ENCODE data around the gene DTX3. TPM values are rescaled to one million over a fixed set of nuclear protein-coding genes. Genes with fewer than 3 reads are reported as not detected.
"Not testable (repeated sequence)": the region's sequence is repeated elsewhere in the genome, so short reads cannot be mapped to it uniquely, and the experiment has no call there.

The DTX3 gene
- polyA plus RNA-seq, 1 donor from 2014 or later: 141 TPM

DNA sequence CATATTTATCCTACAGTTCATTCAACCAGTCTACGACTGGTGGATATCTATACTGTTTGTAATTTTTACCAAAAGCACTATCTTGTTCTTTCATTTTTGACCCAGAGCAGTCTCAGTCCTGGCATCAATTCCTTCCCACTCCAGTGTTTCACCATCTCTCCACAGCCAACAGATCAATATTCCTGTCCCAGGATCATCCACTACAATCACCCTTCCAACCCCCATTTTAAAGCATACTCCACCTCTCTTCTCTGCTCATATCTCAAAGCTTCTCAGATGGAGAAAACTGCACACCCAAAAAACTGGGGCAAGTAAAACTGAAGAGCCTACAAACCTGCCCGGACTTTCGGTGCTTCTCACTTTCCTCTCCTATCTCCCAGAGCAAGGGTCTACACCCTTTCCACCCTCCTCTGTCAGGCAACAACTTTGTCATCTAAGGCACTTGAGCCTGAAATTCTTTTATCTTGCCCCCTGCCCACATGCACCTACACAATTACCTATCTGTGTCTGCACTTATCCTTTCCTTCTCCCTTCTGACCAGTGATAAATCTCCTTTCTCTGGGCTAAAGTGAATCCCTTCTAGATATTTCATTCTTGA lies 17.7 kb upstream of the DTX3 start:
- H3F3A ChIP-seq (ENCODE audit: insufficient read depth, low read length, poor library complexity, severe bottlenecking): no peaks in the 10 kb centered on the region
- TF ChIP-seq, protein P1, sequence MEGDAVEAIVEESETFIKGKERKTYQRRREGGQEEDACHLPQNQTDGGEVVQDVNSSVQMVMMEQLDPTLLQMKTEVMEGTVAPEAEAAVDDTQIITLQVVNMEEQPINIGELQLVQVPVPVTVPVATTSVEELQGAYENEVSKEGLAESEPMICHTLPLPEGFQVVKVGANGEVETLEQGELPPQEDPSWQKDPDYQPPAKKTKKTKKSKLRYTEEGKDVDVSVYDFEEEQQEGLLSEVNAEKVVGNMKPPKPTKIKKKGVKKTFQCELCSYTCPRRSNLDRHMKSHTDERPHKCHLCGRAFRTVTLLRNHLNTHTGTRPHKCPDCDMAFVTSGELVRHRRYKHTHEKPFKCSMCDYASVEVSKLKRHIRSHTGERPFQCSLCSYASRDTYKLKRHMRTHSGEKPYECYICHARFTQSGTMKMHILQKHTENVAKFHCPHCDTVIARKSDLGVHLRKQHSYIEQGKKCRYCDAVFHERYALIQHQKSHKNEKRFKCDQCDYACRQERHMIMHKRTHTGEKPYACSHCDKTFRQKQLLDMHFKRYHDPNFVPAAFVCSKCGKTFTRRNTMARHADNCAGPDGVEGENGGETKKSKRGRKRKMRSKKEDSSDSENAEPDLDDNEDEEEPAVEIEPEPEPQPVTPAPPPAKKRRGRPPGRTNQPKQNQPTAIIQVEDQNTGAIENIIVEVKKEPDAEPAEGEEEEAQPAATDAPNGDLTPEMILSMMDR (IDR thresholded peaks at IDR 0.05; ENCODE audit: poor library complexity, severe bottlenecking): no peak
- H3K9ac ChIP-seq (ENCODE audit: low read length): no peak overlapping the region
- no peaks in the 10 kb centered on the region for H3K79me2 ChIP-seq (replicated peaks; ENCODE audit: insufficient read depth, low read length)
- H3K36me3 ChIP-seq (ENCODE audit: insufficient read depth, low read length): no peaks in the 10 kb centered on the region
- no peaks in the 10 kb centered on the region for H4K20me1 ChIP-seq (ENCODE audit: insufficient read depth)
- no peak overlapping the region for H3K4me3 ChIP-seq (ENCODE audit: low read length)
- no peak overlapping the region for H3K4me2 ChIP-seq (ENCODE audit: low read length)
- no peak overlapping the region for H2AFZ ChIP-seq (ENCODE audit: low read depth, low read length)
- H3K27me3 ChIP-seq (ENCODE audit: insufficient read depth, low read depth, low read length): no peaks in the 10 kb centered on the region
- H3K27ac ChIP-seq (ENCODE audit: low read length): no peak overlapping the region
- H3K9me2 ChIP-seq (ENCODE audit: insufficient read depth, low read length): no peaks in the 10 kb centered on the region
- H3K9me3 ChIP-seq (ENCODE audit: low read length): no peaks in the 10 kb centered on the region

DNA sequence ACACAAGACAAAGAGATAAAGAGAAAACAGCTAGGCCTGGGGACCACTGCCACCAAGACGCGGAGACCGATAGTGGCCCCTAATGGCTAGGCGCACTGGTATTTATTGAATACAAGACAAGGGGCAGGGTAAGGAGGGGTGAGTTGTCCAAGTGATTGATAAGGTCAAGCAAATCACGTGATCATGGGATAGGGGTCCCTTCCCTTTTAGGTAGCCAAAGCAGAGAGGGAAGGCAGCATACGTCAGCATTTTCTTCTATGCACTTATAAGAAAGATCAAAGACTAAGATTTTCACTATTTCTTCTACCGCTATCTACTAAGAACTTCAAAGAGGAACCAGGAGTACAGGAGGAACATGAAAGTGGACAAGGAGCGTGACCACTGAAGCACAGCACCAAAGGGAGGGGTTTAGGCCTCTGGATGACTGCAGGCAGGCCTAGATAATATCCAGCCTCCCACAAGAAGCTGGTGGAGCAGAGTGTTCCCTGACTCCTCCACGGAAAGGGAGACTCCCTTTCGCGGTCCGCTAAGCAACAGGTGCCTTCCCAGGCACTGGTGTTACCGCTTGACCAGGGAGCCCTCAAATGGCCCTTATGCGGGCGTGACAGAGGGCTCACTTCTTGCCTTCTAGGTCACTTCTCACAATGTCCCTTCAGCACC lies 15.5 kb upstream of the DTX3 start:
- not testable (repeated sequence) for H3K9me2 ChIP-seq (ENCODE audit: insufficient read depth, low read length); H4K20me1 ChIP-seq (ENCODE audit: insufficient read depth); H3K9me3 ChIP-seq (ENCODE audit: low read length); H3K9ac ChIP-seq (ENCODE audit: low read length); H3K36me3 ChIP-seq (ENCODE audit: insufficient read depth, low read length); H3K27ac ChIP-seq (ENCODE audit: low read length); H3K27me3 ChIP-seq (ENCODE audit: insufficient read depth, low read depth, low read length); H3K4me3 ChIP-seq (ENCODE audit: low read length); H2AFZ ChIP-seq (ENCODE audit: low read depth, low read length); H3F3A ChIP-seq (ENCODE audit: insufficient read depth, low read length, poor library complexity, severe bottlenecking); H3K4me2 ChIP-seq (ENCODE audit: low read length); H3K79me2 ChIP-seq (replicated peaks; ENCODE audit: insufficient read depth, low read length)

DNA sequence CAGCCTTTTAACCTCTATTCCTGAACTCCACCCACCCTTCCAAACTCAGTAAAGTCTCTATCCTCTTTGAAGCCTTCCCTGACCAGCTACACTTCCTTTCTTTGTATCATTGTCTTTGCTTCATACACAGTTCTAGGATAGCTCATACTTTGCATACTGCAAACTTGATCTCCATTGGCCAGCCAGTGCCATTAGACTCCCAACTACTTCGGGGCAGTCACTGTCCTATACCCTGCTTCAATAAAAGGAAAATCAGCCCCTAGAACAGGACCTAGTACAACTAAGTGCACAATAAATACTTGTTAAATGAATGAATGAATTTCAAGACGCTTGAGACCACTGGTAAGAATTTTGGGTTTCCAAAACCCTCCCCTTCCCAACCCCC lies 14.2 kb upstream of the DTX3 start:
- Histone ChIP-seq H3K27me3 (ENCODE audit: insufficient read depth, low read depth, low read length) (no peaks in the 10 kb centered on the region), H3K9ac (ENCODE audit: low read length) (peak overlapping the region; percentile 74), H3K27ac (ENCODE audit: low read length) (no peak overlapping the region), H3K4me3 (ENCODE audit: low read length) (peak overlapping the region; percentile 96), H3K36me3 (ENCODE audit: insufficient read depth, low read length) (no peaks in the 10 kb centered on the region), H4K20me1 (ENCODE audit: insufficient read depth) (no peaks in the 10 kb centered on the region), H3K9me2 (ENCODE audit: insufficient read depth, low read length) (no peaks in the 10 kb centered on the region), H3F3A (ENCODE audit: insufficient read depth, low read length, poor library complexity, severe bottlenecking) (no peaks in the 10 kb centered on the region), H3K79me2 (replicated peaks; ENCODE audit: insufficient read depth, low read length) (peaks cover 2% of the 10 kb centered on the region), H2AFZ (ENCODE audit: low read depth, low read length) (peak overlapping the region; percentile 60), H3K9me3 (ENCODE audit: low read length) (no peaks in the 10 kb centered on the region), H3K4me2 (ENCODE audit: low read length) (peak overlapping the region; percentile 94)
- TF ChIP-seq TAF1 (IDR thresholded peaks at IDR 0.05; ENCODE audit: low read depth) (no peak), SMC3 (conservative IDR thresholded peaks at IDR 0.05; ENCODE audit: poor library complexity) (no peak)
- TF ChIP-seq, protein P2, sequence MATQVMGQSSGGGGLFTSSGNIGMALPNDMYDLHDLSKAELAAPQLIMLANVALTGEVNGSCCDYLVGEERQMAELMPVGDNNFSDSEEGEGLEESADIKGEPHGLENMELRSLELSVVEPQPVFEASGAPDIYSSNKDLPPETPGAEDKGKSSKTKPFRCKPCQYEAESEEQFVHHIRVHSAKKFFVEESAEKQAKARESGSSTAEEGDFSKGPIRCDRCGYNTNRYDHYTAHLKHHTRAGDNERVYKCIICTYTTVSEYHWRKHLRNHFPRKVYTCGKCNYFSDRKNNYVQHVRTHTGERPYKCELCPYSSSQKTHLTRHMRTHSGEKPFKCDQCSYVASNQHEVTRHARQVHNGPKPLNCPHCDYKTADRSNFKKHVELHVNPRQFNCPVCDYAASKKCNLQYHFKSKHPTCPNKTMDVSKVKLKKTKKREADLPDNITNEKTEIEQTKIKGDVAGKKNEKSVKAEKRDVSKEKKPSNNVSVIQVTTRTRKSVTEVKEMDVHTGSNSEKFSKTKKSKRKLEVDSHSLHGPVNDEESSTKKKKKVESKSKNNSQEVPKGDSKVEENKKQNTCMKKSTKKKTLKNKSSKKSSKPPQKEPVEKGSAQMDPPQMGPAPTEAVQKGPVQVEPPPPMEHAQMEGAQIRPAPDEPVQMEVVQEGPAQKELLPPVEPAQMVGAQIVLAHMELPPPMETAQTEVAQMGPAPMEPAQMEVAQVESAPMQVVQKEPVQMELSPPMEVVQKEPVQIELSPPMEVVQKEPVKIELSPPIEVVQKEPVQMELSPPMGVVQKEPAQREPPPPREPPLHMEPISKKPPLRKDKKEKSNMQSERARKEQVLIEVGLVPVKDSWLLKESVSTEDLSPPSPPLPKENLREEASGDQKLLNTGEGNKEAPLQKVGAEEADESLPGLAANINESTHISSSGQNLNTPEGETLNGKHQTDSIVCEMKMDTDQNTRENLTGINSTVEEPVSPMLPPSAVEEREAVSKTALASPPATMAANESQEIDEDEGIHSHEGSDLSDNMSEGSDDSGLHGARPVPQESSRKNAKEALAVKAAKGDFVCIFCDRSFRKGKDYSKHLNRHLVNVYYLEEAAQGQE (IDR thresholded peaks at IDR 0.05; ENCODE audit: borderline replicate concordance): no peak
